NCI-H2196 treated with DMSO at 0.1 percent for 48 hours (cell line): ENCODE results near the gene RHBDD1.

Experiments
- DNase-seq: peaks from one replicate; lab custom pipeline; 2025; ENCODE audit not compliant: unreplicated experiment; lab: John Stamatoyannopoulos, UW

The RHBDD1 gene, protein sequence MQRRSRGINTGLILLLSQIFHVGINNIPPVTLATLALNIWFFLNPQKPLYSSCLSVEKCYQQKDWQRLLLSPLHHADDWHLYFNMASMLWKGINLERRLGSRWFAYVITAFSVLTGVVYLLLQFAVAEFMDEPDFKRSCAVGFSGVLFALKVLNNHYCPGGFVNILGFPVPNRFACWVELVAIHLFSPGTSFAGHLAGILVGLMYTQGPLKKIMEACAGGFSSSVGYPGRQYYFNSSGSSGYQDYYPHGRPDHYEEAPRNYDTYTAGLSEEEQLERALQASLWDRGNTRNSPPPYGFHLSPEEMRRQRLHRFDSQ

GRCh38 chr2:226835796-226836547 lies at the start of gene RHBDD1:
RHBDD1 (plus strand) TSS chr2:226836054; CDS start chr2:226864694, 28,640 bp downstream.
- DNase-seq, result peak; percentile 82

DNA sequence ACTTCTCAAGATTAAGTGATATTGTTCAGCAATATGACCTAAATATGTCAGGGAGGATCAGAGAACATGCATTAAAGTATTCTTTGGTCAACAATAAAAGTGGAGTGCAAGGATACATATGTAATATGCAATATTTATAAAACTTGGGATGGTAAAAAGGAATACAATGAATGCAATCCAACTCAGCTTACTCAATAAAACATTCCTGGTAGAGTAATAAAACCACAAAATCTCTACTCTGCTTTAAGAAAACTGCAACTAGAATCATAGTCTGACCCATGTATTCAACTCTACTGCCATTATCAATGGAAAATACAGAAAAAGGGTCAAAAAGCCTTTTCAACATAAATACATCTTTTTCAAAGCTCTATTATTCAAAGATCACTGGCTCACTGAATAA lies 47.8 kb upstream of the RHBDD1 start:
- no peak for DNase-seq

DNA sequence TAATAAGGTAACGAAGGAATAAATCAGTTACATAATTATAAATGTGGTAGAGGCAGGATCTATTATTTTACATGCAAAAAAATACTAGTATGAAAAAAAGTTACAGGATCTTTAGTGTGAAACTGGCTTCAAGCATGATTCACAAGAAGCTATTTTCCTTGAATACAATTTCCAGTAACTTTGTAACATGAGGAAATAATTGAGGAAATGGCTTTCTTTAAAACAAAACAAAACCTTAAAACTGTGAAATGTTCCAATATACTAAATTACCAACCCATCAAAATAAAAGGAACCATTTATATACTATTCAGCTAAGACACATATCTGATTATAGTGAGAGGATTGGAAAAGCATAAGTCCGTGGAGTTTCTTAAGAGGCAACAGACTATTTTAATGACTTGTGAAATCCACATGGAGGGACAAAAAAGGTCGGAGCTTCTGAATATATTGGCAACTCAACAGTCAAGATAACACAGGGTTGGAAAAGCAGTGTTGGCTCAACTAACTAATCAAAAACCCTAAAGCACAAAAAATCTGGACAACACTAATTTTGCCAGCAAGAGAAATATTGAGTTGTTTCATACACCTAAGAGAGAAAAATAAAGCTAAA lies 46.9 kb upstream of the RHBDD1 start:
- no peak for DNase-seq

DNA sequence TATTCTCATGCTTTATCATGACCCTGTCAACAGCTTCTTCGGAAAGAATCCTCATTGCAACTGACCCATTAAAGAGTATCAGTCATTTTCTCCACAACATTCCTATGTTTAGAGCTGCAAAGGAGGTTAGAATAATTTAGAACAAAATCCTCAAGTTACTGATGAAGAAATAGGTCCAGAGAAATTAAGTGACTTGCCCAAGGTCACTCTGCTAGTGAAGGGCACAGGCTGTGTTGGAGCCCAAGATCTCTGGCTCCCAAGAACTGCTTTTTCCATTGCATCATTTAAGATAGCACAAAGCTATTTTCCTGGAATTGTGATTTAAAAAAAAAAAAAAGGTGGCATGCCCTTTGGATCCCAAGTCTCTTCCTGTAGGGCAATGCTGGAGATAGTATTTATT lies 45.8 kb upstream of the RHBDD1 start:
- DNase-seq, result no peak

- no peak for DNase-seq
These were observed 45.4 kb upstream of the RHBDD1 start for GRCh38 chr2:226790431-226790830.

GRCh38 chr2:226791056-226791486 lies 44.8 kb upstream of the RHBDD1 start:
- peak; percentile 63 for DNase-seq

DNA sequence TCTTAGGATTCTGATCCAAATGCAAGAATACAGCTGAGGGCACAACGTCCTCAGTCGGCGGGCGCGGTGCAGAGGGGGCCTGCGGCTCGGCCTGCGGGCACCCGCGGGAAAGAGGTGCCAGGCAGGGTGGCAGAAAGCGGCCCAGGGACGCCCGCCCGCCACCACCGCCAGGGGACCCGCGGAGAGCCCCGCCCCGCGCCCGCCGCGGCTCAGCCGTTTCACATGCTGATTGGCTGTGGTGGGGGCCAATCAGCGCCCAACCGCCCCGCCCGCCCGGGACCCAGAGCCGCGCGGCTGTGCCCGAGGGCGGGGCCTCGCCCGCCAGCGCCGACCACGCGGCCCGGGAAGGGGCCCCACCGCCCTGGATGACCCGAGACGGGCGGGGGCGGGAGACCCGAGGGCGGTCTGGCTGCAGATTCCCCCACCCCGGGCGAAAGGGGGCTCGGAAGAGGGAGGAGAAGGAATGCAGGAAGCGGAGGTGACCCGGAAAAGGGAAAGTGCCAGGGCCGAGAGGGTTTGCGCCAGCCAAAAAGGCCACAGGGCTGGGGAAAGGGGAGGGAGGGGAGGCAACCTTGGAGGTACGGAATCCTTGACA lies 44.3 kb upstream of the RHBDD1 start:
- peak; percentile 83 for DNase-seq

DNA sequence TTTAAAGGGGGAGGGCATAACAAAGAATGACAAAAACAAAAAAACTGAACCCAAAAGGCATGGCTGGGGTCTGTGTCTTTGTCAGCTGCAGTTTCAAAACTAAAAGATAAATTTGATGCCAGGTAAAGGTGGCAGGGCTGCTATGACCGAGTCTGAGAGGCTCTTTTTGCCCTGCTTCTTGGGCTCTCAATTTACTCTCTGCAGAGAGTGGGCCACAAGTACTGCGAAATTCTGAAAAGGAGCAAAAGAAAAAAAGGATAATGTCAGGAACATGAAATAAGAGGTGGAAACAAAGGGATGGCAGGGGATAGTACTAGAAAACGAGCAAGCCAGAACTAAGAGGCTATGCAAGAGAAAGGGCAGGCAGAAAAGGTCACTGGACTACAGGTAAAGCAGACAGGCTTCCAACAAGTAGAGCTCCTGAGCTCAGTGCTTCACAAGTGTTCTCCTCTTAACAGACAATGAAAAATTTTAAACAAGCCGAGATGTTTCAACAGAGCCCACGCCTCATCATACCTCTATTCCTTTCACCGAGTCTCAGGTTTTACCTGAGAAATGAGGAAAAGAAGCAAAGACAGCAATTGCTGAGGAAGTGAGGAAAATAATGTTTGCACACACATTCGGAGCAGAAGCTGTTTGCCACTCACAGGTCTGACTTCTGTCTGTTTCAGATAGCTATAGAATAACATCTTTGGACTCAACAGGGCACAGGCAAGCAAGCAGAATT lies 43.5 kb upstream of the RHBDD1 start:
- no peak for DNase-seq

GRCh38 chr2:226793646-226794045 lies 42.2 kb upstream of the RHBDD1 start:
- DNase-seq, result no peak

DNA sequence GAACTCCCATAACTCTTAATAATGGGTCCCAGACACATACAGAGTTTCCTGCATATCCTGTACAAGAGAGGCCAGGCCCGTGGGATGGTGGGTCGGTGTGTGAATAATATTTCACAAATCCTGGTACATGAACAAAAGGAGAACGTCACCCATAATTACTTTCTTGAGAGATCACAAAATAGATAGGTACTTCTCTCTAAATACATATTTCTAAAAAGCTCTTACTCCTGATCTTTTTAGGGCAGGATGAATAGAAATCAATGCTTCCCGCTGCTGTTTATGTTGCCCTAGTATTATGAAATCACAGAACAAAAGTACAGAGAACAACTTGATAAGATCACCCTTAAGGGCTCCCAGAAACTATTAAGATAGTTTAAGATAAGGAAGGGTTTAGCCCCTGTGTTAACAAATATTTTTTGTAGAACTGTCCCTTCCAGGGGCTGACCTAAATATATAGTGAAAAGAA lies 41.6 kb upstream of the RHBDD1 start:
- no peak for DNase-seq

DNA sequence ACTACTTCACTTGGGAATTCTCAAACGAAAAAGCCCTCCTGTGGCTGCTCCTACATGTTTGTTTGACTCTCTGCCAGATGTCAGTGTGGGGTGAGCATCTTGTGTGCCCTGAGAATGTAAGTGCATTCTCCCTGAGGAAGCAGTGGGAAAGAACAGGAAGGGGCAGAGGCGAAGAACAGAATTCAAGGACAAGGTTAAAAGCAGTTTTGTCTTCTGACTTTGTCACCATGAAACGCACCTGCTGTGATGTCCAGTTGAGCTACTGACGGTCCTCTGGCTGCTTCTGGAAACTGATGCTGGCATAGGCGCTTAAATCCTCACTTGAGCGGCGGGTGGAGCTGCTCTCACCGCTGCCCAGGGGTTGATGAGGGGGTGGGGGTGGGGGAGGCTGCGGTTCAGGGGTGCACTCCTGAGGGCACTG lies 41.1 kb upstream of the RHBDD1 start:
- no peak for DNase-seq

DNA sequence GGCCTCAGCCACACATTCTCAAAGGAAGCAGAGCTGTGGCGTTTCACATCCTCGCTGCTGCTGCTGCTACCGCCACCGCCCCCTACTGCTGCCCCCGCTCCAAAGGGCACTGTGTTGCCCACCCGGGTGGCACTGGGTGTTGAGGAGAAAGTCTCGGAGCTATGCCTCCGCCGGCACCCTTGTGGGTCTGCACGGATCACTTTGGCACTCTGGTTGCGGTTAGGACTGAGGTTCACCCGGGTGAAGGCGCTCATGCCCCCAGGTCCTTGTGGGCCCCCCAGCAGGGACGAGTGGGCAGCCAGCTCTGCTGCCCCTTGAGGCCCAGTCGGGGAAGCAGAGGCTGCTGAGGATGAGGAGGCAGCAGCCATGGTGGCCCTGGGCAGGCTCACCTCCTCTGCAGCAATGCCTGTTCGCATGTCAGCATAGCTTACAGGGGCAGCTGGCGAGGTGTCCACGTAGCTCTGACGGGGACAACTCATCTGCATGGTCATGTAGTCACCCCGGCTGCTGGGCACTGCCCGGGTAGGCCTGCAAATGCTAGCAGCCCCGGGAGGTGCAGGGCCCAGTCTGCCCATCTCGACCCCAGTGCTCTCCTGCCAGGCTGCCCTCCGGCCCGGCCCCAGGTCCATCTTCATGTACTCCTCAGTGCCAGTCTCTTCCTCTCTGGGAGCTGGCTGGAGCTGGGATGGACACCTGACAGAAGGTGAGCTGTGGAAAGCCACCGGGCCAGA lies 40.4 kb upstream of the RHBDD1 start:
- DNase-seq, result no peak

DNA sequence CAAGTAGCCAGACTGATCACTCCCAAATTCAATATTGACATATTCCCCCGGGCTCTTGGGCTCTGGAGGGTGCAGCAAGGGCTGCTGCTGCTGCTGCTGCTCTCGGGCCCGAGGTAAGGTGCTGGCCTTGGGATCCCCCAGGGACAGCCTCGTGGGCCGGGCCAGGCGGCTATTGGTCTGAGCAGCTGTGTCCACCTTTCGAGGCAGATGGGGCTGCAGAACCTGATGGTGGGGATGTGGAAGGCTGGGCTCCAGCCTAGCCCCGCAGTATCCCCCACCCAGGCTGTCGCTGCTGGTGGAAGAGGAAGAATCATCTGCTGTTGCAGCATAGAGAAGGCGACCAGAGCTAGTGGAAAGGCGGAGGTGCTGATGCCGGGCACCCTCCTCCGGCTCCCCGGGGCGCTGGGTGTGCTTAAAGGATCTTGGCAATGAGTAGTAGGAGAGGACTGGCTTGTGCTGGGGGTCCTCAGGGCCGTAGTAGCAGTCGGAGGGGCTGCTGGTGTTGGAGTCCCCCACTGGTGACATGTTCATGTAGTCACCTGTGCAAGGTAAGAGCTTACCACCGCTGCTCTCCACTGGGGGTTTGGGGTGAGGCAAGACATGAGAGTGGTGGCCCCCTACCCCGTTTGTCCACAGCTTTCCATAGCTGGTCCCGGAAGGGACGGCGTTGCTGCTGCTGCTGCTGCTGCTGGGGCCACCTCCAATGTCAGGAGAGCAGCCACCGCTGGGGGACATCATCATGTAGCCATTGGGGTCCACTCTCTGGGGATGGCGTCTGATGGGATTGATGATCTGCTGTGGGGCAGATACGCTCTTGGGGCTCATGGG lies 39.6 kb upstream of the RHBDD1 start:
- no peak for DNase-seq

DNA sequence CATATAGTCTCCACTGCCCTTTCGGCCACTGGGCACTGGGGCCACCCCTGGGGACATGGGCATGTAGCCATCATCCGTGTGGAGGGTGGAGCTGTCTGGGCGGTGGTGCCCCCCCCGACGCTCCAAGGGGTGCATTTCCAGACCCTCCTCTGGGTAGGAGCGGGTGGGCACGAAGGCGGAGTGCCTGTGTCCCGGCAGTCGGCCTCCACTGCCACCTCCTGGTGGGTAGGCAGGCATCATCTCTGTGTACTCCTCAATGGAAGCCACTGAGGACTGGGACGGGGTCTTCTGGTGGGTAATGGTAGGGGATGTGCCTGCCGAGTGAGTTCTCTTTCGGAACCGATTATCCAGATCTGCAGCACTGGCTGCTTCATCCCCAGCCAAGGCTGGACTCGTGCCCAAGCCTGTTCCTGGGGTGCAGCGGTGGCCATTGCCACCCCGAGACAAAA lies 39.0 kb upstream of the RHBDD1 start:
- DNase-seq, result no peak

DNA sequence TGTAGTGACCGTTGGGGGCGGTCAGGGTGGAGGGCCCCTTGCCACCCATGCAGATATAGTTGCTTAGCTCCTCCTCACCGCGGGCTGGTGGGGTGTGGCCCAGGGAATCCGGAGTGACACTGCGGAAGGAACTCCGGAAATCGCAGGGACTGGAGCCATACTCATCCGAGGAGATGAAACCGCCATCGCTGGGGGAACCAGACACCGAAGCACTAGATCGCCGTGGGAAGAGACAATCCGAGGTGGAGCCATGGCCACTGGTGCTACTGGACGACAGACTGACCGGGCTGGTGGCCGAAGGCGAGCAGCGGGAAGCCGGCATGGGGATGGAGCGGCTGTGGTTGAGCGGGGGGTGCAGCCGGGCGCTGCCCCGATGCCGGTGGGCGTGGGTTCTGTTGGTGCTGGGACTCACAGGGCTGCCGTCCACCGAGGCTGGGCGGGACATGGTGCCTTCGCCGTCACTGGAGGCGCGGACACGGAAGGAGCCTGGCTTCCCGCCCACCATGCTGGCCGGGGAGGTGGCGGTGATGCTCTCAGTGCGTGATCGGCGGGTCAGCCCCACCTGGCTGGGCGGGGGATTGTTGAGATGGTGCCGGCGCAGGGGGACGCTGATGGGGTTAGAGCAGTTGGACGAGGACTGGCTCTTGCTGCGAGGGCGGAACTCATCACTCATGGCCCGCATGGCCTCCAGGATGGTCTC lies 38.4 kb upstream of the RHBDD1 start:
- DNase-seq, result no peak

GRCh38 chr2:226797989-226798421 lies 37.8 kb upstream of the RHBDD1 start:
- DNase-seq, result no peak

DNA sequence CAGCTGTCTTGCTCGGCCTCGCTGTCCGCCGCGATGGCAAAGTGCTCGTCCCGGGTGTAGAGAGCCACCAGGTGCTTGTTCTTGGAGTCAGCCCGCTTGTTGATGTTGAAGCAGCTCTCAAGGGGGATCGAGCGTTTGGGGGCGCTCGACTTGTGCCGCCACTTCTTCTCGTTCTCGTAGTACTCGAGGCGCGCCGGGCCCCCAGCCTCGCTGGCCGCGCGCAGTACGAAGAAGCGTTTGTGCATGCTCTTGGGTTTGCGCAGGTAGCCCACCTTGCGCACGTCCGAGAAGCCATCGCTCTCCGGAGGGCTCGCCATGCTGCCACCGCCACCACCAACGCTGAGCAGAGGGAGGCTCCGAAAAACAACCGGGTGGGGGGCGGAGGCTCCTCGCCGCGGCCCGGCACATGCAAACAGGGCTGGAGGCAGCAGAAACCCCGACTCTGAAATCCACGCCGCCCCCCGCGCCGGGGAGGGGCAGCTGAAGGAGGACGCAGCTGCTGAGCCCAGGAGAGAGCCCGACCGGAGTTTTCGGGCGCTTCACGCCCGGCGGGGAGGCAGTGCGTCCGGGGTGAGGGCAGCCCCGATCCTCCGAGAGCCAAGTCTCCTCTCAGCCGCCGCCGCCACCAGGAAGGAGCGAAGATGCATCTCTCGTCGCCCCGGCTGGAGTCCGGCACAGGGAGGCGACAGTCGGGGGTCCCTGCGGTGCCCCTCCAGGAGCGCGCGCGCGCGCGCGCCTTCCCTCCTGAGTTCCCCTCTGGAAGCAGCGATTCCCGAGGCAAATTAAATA lies 37.2 kb upstream of the RHBDD1 start:
- DNase-seq, result no peak
